ENCODE measurements around the gene IGFBPL1.
"Not testable (repeated sequence)": the region's sequence is repeated elsewhere in the genome, so short reads cannot be mapped to it uniquely, and the experiment has no call there.

IGFBPL1 gene

DNA sequence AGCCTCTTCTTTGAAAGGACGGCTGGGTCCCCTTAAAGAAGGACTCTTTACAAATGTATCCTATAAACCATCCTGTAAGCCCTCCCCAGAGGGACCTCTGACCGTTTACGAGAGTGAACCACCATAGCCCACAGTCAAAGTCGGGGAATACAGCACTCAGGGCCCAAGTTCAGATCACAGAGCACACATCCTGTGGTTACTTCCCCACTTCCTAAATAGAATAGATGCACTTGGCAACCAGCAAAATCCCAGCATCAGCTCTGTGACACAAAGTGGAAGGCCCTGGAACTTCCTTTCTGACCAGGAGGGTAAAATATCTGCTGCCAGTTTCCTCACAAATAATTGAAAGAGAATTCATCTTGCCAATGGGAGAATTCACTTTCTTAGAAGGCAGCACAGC lies 6.9 kb upstream of the IGFBPL1 start:
- no peak for DNase-seq (ENCODE audit: low read depth)

DNA sequence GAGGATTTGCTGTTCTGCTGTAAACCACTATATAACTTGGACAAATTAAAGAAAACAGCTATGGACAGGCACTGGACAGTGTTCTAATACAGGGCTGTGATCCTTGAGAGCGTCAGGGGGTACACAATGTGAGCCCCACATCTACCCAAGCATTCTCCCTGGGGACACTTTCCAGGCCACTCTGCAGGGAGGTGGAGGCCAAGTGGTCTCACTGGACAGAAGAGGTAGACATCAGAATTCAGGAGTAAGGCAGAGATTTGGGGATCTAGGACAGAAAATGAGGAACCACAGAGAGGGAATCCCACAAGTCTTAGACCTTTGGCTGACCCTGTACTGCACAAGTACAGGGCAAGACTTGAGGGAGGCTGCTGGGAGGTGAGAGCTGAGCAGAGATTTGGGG lies 3.8 kb upstream of the IGFBPL1 start:
- DNase-seq (ENCODE audit: low read depth), result no peak

DNA sequence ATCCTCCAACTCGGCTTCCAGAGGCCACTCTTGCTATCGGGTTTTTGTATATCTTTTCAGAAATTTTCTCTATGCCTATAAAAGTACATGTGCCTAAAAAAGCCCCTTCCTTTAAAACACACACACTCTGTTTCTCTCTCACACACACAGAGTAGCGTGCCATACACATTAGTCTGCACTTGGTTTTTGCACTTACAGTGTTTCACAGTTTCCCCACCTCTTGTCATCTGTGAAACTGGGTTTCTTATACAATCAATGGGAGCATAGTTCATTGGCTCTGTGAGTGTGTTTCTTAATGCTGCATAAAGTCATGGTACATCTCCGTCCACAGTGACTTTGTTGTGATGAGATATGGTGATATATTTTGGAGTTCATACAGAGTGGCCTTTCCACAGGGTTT lies 664 bp upstream of the IGFBPL1 start:
- DNase-seq (ENCODE audit: low read depth), result no peak

DNA sequence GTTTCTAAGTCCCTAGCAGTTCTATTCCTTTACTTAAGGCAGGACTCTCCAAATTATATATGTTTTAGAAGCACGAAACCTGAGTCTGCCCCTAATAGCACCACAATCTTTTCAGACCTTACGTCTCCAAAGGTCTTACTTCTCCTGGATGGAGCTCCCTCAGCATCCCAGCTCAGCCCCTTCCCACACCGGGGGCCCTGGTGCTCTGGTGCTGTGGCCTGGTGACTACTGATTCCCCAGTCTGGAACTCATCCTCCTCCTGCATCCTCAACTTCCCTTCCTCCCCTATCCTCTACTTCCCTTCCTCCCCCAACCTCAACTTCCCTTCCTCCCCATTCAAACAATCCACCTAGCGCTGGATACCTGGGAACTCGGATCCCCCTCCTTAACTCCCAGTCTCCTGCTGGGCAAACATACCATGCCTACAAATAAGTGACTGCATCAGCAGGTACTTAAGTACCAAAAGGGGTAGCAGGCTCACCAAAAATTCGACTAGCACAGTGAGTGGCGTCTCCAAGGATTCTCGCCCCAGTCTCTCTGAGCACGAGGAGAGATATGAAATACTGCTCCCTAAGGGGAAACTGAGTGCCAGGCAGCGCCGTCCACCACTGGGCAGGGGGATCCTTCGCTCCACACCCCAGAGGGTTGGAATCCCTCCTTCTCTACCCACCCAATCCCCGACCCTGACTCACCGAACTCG lies 831 bp downstream of the IGFBPL1 start:
- DNase-seq (ENCODE audit: low read depth), result no peak

DNA sequence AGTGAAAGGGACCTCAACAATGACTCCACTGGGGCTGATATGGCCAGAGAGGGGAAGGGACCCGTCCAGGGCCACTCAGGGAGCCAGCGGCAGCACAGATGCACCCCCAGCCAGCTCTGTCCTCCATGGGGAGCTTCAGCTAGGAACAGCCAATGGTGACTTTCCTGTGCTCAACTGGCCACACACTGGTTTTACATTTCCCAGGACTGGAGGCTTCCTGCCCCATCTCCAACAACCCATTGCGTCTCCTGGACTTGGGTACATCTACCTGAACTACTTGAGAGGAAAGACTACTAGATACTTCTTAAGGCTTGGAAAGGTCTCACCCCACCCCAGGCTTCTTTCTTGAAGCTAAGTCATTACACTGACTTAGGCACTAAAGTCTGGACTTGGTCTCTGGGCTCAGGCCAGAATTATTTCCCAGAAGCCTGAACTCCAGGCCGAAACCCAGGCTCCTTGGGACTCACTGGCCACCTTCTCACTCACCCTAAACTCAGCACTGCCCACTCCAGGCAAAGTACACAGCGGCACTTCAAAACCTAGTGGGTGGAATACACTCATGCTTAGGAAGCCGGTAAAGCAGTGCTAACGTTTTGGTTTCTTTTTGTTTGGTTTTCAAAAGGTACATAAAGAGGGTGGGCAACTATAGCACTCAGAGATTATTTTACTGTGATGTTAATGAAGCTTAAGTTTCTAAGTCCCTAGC lies 1.5 kb downstream of the IGFBPL1 start:
- DNase-seq (ENCODE audit: low read depth), result no peak

DNA sequence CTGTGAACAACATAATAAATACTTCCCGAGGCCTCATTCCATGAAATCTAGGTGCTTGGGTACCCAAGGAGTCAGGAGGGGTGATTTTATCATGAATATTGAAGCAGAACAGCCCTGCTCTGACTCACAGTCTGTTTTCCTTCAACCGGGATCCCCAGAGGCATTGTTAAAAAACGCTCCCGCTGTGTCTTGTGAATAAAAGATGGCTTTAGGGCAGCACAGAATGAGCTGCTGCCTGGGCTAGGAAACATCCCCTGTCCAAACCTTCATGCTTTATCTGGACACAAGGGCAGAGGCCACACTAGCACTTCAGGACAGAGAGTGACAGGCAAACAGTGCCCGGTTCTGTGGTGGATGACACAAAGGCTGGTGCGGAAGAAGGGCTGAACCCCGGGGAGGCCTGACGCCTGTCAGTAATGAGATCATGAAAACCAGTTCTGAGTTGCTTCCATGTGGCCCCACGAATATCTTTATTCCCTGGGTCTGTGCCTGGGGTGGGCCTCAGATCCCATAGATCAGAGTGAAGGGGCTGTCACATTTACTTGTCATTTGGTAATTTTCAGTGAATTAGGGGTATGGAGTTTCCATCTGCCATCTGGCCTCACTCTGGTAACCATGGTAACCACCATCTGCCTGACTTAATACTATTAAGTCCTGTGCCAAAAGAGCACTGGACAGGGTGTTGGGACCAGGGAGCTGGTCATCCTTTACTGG lies 2.6 kb downstream of the IGFBPL1 start:
- no peak for DNase-seq (ENCODE audit: low read depth)

DNA sequence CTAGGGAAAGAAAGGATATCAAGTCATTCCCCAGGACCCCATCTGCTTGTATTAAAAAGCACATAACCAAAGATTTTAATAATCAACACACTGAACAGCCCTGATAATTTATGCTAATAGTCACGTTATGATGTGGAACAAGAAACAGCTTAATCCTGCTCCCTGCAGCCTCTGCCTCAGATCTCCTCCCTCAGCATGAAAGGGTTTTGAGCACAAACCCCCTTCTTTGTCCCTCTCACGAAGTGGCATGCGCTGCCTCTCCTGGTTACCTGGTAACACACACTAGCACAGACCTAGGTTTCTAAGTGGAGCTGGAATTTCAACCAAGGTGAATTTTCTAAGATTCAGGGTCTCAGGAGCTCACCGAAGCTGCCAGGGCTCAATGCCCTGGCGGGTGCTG lies 5.1 kb downstream of the IGFBPL1 start:
- DNase-seq (ENCODE audit: low read depth), result no peak

DNA sequence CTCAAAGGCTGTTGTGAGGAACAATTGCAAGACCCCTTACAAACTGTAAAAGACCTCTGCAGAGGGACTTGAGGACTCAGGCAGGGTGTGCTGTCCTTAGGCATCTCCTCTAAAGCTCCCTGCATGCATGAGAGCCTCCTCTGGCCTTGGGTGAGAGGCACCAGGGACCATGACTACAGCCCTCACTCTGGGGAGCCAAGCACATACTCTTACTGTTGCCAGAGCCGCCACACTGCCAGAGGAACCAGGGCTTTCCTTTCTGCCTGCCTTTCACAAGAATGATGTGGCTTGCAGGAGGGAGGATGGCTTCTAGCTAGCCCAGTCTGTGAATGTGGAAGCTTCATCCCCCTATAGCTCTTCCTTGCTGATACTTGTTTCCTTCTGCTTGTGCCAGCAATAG lies 5.9 kb downstream of the IGFBPL1 start:
- no peak for DNase-seq (ENCODE audit: low read depth)

DNA sequence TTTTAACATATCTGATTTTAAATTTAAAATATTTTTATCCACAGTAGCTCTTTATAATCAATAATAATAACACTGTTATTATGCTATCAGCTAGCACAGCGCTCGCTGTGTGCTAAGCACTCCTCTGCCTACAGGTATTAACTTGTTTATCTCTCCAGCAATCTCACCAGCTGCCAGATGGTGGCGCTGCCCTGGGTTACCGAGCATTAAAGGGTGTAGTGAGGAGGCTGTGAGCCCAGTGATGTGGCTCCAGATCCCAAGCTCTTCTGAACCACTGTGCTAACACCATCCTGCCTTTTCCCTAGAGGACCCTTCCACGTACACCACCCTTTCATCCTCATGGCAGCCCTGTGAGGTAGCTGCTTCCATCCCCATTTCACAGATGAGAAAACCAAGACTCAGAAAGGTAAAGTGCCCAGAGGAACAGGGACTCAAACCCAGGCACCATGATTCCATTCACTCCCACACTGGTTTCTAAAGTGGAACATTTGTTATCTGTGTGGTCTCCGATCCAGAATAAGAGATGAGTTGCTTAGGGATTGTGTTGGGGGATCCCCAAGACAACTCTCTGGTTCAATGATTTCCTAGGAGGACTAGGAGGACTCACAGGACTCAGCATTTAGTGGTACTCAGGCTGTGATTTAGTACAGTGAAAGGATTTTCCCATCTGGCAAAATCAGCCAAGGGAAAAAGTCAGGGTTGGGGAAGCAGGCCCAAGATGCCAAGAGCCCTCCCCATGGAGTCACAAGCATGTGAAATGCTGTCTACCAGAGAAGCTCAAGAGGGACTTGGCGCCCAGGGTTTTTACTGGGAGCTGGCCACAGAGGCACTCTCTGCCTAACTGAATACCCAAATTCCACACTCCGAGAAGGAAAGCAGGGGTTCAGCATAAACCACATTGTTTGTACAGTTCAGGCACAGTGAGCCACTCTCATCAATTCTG lies 7.0 kb downstream of the IGFBPL1 start:
- DNase-seq (ENCODE audit: low read depth), result no peak

DNA sequence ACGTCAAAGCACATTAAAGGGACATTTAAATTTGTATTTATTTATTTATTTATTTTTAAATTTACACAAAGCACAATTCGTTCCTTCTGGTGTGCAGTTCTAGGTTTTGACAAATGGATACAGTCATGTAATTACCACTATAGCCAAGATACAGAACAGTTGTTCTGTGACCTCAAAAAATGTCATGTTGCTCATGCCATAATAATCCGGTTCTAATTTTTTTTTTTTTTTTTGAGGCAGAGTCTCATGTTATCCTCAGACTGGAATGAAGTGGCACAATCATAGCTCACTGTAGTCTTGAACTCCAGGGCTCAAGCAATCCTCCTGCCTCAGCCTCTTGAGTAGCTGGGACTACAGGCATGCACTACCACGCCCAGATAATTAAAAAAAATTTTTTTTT lies 7.8 kb downstream of the IGFBPL1 start:
- DNase-seq (ENCODE audit: low read depth), result no peak

DNA sequence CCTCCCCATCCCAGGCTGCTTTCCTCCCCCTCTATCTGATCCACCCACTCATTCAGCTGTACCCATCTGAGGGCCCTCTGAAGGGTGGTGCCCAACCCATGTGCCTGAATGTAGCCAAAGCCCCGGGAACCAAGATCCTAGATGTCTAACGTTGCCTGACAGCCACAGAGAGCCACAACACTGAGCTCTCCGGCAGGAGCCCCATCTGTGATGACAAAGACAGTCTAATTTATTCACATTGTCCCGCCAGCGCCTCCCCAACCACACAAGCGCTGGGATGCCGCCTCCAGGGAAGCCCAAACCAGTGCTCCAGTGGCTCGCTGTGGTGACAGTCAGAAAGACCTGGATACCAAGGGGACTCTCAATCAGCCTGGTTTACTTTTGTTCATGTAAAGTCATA lies 8.4 kb downstream of the IGFBPL1 start:
- no peak for DNase-seq (ENCODE audit: low read depth)

DNA sequence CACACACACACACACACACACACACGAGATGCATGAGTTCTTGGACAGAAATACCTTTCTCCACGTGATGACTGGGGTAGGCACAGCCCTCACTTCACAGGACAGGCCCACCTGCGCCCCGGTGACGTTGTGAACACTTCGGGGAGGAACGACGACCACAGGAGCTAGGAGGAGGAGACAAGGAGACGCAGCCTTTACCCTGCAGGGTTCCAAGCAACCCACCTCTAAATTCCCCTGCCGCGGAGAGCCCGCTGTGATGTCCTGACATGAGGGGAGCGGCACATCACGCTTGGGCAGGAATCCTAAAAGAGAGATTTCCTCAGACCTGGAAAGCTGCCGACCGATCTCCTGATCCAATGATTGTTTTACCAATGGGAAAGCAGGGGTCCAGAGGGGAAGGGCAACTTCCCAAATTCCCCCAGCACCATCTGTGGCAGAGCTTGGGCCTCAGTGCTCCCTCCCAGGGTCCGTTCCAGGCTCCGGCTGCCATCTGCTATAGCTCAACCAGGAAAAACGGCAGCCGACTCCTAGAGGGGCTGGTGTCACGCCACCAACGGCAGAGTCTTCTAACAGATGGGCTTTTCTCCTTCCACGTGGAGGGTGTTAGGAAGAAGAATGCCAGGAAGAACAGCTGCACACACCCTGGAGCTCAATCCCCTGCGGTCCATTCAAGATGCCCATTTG lies 10.1 kb downstream of the IGFBPL1 start:
- DNase-seq (ENCODE audit: low read depth), result no peak

DNA sequence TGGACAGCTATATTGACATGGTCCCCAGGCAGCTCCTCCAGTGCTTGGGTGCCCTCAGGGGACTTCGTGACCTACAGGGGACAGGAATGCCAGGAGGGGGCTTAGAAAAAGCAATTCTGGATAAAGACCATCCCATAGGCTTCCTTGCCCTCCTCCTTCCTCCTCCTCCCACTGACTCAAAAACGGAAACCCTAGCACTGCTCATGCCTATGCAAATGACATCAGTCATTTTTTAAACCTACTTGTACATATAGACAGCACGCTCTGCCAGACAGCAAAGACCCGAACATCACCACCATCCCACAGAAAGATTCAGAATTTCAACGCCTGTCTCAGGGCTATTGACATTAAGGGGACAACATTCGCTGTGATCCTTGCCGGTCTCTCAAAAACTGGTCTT lies 11.0 kb downstream of the IGFBPL1 start:
- no peak for DNase-seq (ENCODE audit: low read depth)

DNA sequence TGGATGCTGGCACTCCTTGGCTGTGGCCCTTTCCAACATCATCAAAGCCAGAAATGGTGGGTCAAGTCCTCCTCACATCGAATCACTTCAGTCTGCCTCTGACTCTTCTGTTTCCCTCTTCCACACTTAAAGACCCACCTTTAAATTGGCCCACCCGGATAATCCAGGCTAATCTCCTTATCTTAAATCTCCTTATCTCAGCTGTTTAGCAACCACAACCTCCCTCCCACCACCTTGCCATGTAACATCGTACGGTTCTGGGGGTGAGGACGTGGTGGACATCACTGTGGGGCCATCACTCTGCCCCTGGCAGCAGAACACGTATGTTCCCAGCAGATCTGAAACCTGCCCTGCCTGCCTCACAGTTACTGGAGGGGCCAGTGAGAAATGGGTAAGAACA lies 11.5 kb downstream of the IGFBPL1 start:
- DNase-seq (ENCODE audit: low read depth), result no peak

DNA sequence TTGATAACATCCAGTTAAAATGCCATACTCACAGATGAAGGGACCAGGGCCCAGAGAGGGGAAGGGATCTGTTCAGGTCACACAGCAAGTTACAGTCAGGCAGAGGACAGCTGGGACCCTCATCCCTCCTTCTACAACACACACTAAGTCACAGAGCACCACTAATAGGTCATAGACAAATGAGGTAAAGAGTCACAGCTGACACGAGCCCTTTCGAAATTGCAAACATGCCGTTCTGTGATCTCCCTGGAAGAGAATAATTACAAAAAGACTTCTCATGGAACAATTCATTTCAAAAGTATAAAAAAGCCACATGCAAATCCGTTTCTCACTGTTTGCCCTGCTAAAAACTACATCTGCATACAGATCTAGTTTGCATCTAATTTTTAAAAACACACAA lies 15.5 kb downstream of the IGFBPL1 start:
- DNase-seq (ENCODE audit: low read depth), result no peak

DNA sequence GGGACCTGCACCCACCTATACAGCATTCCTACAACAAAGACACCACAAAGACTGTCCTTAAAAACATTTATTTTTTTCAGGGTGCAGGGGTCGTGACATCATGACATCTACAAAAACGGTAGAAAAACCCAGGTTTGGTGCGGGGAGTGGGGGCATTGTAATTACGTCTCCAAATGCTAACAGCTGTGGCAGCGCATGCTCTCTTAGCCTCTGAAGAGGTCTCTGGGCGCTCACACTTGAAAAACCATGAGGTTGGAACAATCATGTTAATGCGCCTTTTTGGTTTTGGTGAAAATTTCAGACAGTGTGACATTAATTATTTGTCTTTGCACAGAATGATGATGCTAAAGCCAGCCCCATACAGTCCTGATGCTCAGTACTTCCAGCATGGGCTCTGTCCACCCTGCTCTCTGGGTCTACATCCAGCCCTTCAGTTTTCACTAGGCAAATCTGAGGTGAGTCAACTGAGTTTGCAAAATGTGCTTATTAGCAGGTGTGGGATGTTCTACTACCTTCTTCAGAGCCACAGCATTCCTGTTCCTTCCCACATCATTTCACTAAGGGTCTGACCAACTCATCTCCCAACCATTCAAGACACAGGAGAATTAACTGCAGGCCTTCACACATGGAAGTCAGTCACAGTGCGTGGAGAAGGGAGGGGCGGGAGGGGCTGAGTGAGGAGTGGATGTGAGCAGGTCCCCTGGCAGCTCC lies 17.6 kb downstream of the IGFBPL1 start:
- no peak for DNase-seq (ENCODE audit: low read depth)

DNA sequence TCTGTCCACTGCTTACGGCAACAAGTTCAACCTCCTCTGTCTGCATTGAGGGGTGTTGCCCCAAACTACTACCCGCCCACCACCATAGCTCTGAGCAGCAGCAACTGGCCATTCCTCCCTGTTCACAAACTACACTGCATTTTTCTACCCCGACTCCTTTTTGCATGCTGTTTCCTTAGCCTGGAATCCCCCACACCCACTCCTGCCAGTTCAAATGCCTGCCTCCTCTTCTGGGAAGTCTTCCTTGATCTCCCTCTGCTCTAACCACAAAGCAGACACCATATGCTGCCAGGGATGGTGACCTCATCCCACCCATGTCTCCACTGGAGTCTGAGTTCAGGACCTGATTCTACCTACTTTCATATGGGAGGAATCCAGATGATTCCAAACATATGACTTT lies 18.5 kb downstream of the IGFBPL1 start:
- DNase-seq (ENCODE audit: low read depth), result no peak

DNA sequence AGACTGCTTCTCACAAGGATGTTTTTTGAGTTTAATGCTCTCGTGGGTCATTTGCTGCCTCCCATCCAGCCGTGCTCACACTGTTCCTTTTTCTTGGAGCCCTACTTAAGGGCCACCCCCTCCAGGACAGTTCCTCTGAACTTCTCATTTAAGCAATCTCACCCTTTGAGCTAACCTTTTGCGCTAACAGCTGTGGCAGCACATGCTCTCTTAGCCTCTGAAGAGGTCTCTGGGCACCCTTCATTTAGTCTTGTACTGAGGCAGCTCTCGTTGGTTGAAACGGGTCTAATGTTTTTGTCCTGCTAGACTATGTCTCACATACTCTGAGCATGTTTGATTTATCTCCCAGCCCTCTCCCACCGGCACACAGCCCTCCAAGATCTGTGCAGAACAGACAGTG lies 19.9 kb downstream of the IGFBPL1 start:
- no peak for DNase-seq (ENCODE audit: low read depth)

DNA sequence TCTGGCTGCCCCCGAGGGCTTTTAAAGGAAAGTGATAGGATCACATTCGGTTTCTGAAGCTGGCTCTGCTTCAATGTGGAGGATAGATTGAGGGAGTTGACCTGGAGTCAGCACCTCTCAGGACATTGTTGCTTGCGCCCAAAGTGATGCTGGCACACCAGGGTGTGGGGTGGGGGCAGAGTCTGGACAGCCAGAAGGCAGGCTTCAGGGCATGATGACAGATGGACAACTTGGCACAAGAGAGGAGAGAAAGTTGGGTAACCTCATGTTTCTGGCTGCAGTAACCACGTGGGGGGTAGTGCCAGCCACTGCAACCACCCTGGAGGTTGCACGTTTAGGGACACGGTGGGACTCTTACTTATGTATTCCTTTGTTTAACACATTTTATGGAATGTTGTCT lies 22.3 kb downstream of the IGFBPL1 start:
- DNase-seq (ENCODE audit: low read depth), result no peak

DNA sequence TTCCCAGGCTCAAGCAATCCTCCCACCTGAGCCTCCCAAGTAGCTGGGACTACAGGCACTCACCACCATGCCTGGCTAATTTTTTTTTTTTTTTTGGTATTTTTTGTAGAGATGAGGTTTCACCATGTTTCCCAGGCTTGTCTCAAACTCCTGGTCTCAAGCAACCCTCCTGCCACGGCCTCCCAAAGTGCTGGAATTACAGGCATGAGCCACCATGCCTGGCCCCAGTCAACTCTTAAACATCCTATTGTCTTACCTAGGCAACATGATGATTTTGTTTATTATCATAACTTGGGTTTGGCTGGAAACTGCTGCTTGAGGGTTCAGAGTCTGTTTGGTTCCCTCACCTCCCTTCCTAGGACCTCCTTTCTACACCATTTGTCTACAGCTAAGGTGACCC lies 25.1 kb downstream of the IGFBPL1 start:
- DNase-seq (ENCODE audit: low read depth), result not testable (repeated sequence)

DNA sequence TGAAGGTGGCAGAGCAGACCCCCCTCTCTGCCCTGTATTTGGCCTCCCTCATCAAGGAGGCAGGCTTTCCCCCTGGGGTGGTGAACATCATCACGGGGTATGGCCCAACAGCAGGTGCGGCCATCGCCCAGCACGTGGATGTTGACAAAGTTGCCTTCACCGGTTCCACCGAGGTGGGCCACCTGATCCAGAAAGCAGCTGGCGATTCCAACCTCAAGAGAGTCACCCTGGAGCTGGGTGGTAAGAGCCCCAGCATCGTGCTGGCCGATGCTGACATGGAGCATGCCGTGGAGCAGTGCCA lies 27.9 kb downstream of the IGFBPL1 start:
- DNase-seq (ENCODE audit: low read depth), result no peak
